HG02981 (cell line): ENCODE data around the gene URB1.

ENCODE experiments used
- ATAC-seq: cut with Tn5 transposase; IDR thresholded peaks from one replicate; pipeline ENCODE4 v1.9.1; 2021; ENCODE audit warnings: mild to moderate bottlenecking, moderate library complexity; ENCODE audit not compliant: unreplicated experiment

URB1 gene

DNA sequence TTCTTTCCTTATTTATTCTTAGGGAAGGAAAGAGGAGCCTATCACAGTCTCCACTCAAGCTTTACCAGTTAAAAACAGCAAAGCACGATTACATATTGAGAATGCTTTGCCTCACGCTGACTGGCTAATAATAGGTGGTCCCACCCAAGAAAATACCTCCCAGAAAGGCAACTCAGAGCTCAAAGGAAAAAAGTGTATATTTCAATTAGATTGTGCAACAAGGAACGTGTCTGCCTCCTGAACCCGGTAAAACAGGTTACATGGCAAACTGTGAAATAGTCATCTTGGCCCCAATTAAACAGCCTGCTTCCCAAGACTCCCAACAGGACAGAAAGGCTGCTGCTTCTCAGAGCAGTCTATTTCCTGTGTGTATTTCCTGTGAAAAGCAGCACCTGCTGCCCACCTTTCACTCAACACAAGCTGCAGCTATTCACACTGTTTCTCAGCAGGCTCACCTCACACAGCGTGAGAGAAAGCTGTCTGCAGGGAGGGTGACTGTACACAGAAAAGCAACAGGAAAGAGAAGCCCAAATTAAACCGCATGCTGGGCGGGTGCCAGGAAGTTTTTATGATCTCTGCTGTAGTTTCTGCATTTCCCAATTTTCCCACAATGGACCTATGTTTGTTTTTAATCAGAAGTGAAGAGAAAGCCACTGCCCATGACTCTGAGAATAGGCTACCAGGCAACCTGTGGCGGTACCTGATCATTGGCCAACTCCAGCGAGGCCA lies 44.0 kb downstream of the URB1 start:
- ATAC-seq, result no peak

DNA sequence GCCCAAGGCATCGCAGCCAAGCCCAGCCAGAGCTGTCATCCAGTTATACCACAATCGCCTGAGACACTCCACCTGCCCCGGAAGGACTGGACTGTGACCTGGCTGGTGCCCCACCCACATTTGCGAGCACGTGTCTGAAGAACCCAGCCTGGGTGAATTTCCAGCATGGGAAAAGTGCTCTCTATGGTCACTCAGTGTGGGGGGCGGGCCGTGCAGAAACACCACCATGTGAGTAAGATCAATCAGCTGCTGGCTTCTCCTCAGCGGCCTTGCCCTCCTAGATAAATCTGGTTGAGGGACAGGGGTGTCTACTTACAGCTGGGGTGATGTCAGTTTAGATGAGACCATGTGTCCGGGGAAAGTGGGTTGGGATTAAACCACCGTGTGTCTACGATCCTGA lies 44.8 kb downstream of the URB1 start:
- no peak for ATAC-seq

DNA sequence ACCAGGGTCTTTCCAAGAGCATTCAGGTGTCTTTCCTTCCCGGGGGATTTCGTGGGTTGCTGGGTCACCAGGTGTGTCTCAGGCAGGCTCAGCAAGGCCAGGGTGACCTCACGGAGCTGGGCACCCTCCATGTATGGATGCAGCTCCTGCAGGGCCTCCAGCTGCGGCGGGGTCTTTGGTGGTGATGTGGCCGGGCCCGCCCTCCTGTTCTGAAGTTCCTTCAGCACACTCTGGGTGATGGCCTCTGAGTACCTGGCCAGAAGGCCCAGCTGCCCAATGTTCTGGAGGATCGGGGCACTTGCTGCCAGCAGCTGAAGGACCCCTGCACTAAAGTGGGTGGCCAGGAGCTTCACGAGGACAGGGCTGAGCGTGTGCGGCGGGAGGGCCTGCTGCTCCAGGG lies 45.5 kb downstream of the URB1 start:
- ATAC-seq, result no peak

DNA sequence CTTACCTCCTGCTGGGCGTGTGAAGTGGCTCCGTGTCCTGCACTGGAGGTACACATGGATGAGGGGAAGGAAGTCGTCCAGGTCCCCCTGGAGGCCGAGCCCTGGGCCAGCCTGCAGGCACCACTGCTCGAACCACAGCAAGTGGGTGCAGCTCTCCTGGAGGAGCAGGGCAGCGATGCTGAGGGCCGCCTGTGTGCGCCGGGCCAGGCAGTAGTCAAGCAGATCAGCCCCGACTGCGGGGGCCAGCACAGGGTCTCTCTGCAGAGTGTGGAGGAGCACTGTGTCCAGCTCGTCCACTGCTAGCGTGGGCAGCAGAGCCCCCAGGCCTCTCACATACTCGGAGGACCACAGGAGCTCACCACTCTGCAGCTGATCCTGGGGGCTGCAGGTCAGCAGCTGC lies 45.9 kb downstream of the URB1 start:
- ATAC-seq, result no peak

DNA sequence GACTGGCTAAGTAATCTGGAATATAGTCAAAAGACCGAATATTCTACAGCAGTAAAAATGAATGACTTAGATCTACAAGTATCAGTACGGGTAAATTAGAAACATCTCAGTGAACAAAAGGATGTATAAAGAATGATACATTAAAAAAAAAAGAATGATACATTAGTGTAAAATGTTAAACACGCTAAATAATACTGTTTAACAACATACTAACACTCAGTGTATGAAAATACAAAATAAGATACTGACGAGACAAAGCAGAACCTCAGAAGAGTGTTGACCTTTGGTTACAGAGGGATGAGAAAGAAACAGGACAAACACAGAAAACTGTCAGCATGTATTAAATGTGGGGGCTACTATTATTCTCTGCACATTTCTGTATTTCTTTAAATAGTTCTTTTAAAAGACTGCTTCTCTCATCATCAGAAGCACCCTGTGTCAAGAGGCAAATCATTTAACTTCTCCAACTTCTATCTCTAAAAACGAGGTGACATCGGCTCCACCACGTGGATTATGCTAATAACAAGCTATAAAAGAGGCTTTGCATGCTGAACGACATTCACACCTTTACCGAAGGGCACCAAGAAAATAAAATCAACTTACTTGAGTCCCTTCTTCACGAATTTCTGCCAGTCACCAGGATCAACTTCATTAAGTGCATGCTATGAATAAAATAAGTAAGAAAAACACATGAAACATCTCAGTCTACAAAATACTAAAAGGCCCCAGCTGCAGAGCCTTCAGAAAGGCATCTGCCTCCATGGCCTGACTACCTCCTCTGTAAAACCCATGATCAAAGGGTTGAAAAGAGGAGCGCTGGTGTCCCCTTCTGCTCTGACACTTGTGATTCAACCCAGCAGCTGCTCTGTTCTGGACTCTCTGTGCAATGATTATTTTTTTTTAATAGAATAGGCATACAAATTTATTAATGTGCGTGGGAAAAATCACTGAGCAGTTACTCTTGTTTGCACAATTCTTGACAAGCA lies 51.7 kb downstream of the URB1 start:
- ATAC-seq, result no peak

- ATAC-seq, result no peak
Measured at GRCh38 chr21:32338209-32338921, 54.4 kb downstream of the URB1 start.

- ATAC-seq, result no peak
Measured at GRCh38 chr21:32337206-32337605, 55.6 kb downstream of the URB1 start.

- ATAC-seq, result no peak
Measured at GRCh38 chr21:32336711-32337110, 56.1 kb downstream of the URB1 start.

GRCh38 chr21:32335601-32336575 lies 56.9 kb downstream of the URB1 start:
- ATAC-seq, result no peak

DNA sequence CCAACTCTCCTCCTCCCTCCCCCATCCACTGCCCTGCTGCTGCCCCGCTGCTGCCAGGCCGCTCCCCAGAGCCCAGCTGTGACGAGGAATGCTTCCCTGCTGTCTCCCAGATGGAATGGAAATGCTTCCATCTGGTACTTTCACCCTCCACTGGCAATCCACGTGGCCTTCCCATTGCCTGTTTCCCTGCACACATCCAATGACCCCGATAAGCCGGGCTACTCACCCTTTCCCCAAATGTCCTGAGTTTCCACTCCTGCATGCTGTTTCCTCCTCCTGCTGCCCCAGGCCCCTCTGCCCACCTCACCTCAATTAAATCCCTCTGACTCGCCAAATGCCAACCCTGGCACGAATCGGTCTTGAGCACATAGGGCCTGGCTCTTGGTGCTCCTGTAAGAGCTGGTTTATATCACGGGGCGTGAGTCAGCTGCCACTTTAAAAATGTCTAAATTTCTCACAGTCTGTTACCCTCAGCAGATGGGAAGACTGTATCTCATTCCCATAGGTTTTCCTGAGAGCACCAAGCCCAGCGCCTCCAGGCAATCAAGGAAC lies 57.8 kb downstream of the URB1 start:
- ATAC-seq, result no peak

GRCh38 chr21:32333953-32334673 lies 58.7 kb downstream of the URB1 start:
- ATAC-seq, result no peak

DNA sequence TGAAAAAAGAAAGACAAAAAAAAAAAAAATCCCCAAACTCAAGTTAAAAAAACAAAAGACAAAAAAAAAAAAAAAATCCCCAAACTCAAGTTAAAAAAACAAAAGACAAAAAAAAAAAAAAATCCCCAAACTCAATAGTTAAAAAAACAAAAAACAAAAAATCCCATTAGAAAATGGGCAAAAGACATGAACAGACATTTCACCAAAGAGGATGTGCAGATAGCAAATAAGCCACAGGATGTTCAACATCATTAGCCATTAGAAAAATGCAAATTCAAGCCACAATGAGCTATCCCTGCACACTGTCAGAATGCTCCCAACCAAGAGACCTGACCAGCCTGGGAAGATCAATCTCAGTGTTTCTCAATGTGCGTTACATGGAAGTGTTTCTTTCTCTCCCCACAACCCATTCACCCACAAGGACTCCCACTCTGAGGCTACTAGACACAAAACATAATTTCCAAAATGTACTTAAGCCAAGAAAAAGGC lies 60.3 kb downstream of the URB1 start:
- ATAC-seq, result no peak

GRCh38 chr21:32331444-32332305 lies 61.1 kb downstream of the URB1 start:
- no peak for ATAC-seq

DNA sequence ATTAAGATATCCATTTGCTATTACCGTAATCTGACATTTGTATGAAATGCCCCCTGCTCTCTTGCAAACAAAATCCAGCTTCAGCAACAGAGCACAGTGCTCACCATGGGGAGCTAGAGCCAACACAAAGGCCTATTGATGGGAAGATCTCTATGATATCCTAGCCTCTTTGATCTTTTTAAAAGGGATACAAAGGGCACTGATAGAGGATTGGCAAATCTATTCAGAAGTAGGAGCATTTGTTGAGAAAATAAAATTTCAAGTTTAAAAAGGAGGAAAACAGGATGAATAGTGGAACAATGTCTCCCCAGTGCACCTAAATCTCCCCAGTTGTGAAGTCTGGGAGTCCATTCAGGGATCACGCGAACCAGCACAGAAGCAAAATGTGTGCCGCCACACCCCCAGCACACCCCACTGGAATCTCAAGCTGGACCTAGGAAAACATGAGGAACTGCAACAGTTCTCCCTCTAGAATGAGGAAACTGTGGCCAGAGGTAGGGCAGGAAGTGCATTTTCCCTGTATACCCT lies 62.0 kb downstream of the URB1 start:
- ATAC-seq, result no peak

GRCh38 chr21:32329776-32330175 lies 63.0 kb downstream of the URB1 start:
- ATAC-seq, result no peak

GRCh38 chr21:32329331-32329730 lies 63.5 kb downstream of the URB1 start:
- no peak for ATAC-seq

GRCh38 chr21:32328595-32328994 lies 64.2 kb downstream of the URB1 start:
- ATAC-seq, result no peak

DNA sequence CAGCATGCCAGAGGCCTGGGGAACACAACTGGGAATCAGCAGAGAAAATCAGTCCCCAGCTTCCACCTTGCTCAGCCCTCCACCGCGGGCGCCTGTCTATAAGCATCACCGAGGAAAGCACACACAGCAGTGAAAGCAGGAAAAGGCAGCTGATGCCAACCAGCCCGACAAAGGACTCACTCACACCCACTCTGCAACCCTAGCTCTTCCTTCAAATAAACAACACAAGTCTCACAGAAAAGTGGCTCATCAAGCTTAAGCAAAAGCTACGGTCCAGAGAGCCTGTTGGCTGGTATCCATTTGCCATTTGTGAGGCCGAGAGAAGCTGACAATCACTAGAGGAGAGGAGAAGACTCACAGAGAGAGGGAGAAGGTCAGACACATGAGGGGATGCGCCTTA lies 67.1 kb downstream of the URB1 start:
- no peak for ATAC-seq
